ENCODE data around the gene CEBPE. TPM values are rescaled to one million over a fixed set of nuclear protein-coding genes. Genes with fewer than 3 reads are reported as not detected.
A peak's percentile ranks its signal among the peaks of the same experiment; 100 is the strongest.

The CEBPE gene
- total RNA-seq, 2 donors from 2014 or later, result not detected

- Histone ChIP-seq H3K4me1 (no peaks in the 10 kb centered on the region), H3K9me3 (no peaks in the 10 kb centered on the region), H3K27me3 (no peaks in the 10 kb centered on the region), H3K4me3 (no peak overlapping the region), H3K9ac (ENCODE audit: low read depth in 2 of 2, low read length in 2 of 2) (no peak overlapping the region), H3K27ac (no peak overlapping the region), H3K36me3 (no peaks in the 10 kb centered on the region)
- intact Hi-C loops (cut with DNase I), result no loop called here
- no peak for TF ChIP-seq CTCF (IDR thresholded peaks at IDR 0.05)
- DNase-seq, result no peak
These were observed 40.5 kb upstream of the CEBPE start for GRCh38 chr14:23159532-23159931.

- DNase-seq, result no peak
- Histone ChIP-seq H3K36me3 (no peaks in the 10 kb centered on the region), H3K4me3 (no peak overlapping the region), H3K27ac (no peak overlapping the region), H3K27me3 (no peaks in the 10 kb centered on the region), H3K9ac (ENCODE audit: low read depth in 2 of 2, low read length in 2 of 2) (no peak overlapping the region), H3K9me3 (no peaks in the 10 kb centered on the region), H3K4me1 (peaks cover 4% of the 10 kb centered on the region)
- TF ChIP-seq CTCF (IDR thresholded peaks at IDR 0.05), result no peak
- intact Hi-C loops (cut with DNase I), result no loop called here
These were observed 39.7 kb upstream of the CEBPE start for GRCh38 chr14:23158779-23159178.

- peak overlapping the region in 1 of 2 donors; percentile 42 for H3K9ac ChIP-seq (ENCODE audit: low read depth in 2 of 2, low read length in 2 of 2)
- peak; percentile 54 for DNase-seq
These were observed 36.0 kb upstream of the CEBPE start for GRCh38 chr14:23154964-23155587.

GRCh38 chr14:23153851-23154796 lies 35.1 kb upstream of the CEBPE start:
- H3K4me1 ChIP-seq, result peaks cover 4% of the 10 kb centered on the region
- intact Hi-C loops (cut with DNase I), result no loop called here
- H3K27ac ChIP-seq, result peak overlapping the region; percentile 53
- no peaks in the 10 kb centered on the region for H3K36me3 ChIP-seq
- no peaks in the 10 kb centered on the region for H3K9me3 ChIP-seq
- H3K27me3 ChIP-seq, result no peaks in the 10 kb centered on the region
- no peak overlapping the region for H3K4me3 ChIP-seq
- DNase-seq, result peak; percentile 87
- TF ChIP-seq CTCF (IDR thresholded peaks at IDR 0.05), result no peak
- H3K9ac ChIP-seq (ENCODE audit: low read depth in 2 of 2, low read length in 2 of 2), result peak overlapping the region; percentile 28 to 36

More at GRCh38 chr14:23154964-23155587, 36.0 kb upstream of the CEBPE start:
- no peaks in the 10 kb centered on the region for H3K9me3 ChIP-seq
- intact Hi-C loops (cut with DNase I), result no loop called here
- no peak overlapping the region for H3K4me3 ChIP-seq
- H3K4me1 ChIP-seq, result peaks cover 4% of the 10 kb centered on the region
- no peaks in the 10 kb centered on the region for H3K27me3 ChIP-seq
- H3K27ac ChIP-seq, result peak overlapping the region; percentile 53
- TF ChIP-seq CTCF (IDR thresholded peaks at IDR 0.05), result no peak
- no peaks in the 10 kb centered on the region for H3K36me3 ChIP-seq

GRCh38 chr14:23151342-23151741 lies 32.3 kb upstream of the CEBPE start:
- H3K4me3 ChIP-seq, result no peak overlapping the region
- no peaks in the 10 kb centered on the region for H3K36me3 ChIP-seq
- no peak for DNase-seq
- peaks cover 4% of the 10 kb centered on the region for H3K4me1 ChIP-seq
- H3K9ac ChIP-seq (ENCODE audit: low read depth in 2 of 2, low read length in 2 of 2), result no peak overlapping the region
- no peaks in the 10 kb centered on the region for H3K27me3 ChIP-seq
- no peak for TF ChIP-seq CTCF (IDR thresholded peaks at IDR 0.05)
- intact Hi-C loops (cut with DNase I), result no loop called here
- no peaks in the 10 kb centered on the region for H3K9me3 ChIP-seq
- H3K27ac ChIP-seq, result no peak overlapping the region

All from colonic mucosa (tissue), 4 donors.